Right lung (tissue), 5 donors: ENCODE measurements around the gene CORIN. TPM values are rescaled to one million over a fixed set of nuclear protein-coding genes. Genes with fewer than 3 reads are reported as not detected.
"Not testable (repeated sequence)": the region's sequence is repeated elsewhere in the genome, so short reads cannot be mapped to it uniquely, and the experiment has no call there.

ENCODE experiments used
- DNase-seq, 2 donors: peaks; one replicate each; pipeline ENCODE4 v3.0.0-alpha.2; 2013
- polyA plus RNA-seq, 5 donors: library from polyadenylated mRNA; unstranded; fragments of 120-200 nt; gene quantifications; one replicate each; pipeline versions ENCODE4 v1.2.1 to v1.2.3, GENCODE V29; 2013; ENCODE audit warnings: inconsistent platforms in 1 of 5, low replicate concordance in 1 of 5; ENCODE audit not compliant: insufficient read length in 5 of 5, insufficient read depth in 1 of 5

CORIN gene
- polyA plus RNA-seq, 5 donors: 2.9 to 5.4 (median 3.5) TPM

DNA sequence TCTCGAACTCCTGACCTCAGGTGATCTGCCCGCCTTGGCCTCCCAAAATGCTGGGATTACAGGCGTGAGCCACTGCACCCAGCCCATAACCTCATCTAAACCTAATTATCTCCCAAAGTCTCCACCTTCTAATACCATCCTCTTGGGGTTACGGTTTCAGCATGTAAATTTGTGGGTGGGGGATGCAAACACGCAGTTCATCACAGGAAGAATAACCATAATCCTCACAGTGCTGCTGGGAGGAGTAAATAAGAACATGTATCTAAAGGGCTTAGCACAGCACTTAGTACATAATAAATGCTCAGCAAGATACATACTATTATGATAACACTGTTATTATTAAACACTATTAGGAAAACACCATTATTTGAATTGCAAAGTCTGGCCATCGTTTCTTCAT is 116.4 kb downstream of the CORIN start:
- no peak for DNase-seq

DNA sequence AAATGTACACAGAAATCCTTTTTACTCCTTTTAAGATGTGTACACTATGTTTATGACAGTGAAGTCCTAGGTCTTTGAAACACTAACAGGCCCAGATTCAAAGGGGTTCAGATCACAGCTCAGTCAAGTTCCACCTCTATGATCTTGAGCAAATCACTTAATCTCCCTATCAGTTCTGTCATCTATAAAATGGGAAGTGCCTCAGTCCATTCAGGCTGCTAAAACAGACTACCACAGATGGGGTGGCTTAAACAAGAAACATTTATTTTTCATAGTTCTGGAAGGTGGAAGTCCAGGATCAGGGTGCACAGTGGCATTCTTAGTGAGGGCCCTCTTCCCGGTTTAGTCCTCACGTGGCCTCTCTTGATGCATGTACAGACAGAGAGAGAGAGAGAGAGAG is 117.1 kb downstream of the CORIN start:
- no peak for DNase-seq

DNA sequence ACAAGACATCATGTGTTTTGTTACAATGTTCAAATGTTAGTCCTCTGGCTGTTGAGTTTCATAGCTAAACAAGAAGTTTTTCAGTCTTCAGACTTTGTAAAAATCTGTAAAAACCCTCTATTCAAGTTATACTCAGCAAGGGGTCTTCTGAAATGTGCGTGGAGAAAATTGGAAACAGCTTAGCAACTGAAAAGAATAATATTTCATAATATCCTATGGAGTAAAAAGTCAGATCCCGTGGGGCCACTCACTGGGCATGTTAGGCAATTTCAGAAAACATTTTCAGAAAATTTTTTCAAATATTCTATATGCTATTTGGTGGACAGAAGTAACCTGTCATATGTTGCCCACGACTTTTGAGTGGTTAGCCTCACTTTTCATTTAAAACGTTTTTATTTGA is 118.3 kb downstream of the CORIN start:
- no peak for DNase-seq

DNA sequence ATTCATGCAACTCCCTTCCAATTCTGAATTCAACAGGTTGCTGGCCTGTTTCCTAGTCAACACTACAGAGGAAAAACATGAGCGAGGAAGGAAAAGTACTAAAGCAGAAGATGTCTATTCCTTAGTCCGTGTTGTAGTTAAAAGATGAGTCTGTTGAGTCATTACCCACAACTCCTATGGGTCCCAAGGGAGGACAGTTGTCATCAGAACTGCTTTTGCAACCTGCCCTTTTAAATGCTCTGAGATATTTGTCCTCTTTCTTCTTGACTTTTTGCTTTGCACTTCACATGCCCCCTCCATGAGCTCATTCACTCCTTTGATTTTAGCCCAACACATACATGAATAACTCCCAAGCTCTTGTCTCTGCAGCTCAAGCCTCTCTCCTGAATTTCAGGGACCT is 119.2 kb downstream of the CORIN start:
- DNase-seq: no peak

DNA sequence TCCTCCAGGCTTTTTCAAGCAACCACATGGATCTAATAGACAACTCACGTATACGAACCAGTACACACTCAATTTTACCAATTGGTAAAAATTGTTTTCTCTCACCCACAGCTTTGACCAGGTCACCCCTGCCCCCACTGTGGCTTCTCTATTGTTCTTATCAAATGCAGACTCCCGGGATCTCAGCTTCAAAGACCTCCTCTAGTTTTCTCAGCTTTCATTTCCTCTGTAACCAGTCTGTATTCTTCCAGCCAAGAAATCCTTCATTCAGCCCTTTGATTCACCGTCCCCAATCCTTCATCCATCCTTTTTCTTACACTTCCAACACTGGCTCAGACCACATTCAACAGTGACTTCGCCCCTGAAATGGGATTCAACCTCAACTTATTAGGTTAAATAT is 120.7 kb downstream of the CORIN start:
- DNase-seq: no peak

DNA sequence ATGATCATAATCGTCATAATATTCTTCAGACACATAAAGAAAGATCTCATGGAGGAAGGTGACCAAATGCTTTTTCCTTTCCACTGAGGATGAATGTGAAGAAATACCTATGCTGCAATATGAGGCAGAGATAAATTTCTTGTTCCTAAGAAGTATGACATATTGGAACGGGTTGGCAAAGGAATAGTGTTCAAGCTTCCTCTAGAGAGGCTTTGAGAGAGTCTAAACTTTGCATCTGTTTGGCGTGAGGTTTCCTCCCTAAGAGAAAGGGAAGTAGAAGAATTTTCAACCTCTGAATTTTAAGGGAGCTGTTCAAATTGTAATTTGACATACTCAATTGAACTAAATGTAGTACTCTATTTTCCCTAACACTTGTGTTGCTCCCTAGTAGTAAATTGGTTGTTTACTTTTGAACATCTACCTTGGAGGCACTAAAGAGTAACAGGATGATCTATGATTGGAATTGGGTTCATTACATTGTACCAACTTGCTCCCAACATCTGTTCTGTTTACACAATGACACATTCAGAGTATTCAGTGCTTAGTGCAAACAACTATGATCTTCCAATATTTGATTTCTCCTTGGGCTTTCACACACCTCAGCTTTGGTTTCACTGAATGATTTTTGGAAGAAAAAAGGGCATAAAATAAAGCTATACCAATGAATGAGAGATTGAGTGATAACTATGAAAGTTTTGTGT is 122.0 kb downstream of the CORIN start:
- no peak for DNase-seq

DNA sequence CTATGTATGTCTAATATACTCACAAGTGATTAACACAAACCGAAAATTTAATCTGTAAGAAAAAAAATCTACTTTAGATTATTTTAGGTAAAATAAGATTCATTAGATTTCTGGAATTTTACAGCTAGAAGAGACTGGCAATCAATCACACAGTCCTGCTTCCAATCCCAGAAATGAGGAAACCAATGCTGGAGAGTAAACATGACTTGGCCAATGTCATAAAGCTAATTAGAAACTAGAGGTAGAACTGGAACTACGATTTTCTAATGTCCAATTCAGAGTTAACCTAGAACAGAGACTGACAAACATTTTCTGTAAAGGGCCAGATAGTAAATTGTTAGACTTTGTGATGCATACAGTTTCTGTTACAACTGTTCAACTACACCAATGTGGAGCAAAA is 123.6 kb downstream of the CORIN start:
- no peak for DNase-seq

DNA sequence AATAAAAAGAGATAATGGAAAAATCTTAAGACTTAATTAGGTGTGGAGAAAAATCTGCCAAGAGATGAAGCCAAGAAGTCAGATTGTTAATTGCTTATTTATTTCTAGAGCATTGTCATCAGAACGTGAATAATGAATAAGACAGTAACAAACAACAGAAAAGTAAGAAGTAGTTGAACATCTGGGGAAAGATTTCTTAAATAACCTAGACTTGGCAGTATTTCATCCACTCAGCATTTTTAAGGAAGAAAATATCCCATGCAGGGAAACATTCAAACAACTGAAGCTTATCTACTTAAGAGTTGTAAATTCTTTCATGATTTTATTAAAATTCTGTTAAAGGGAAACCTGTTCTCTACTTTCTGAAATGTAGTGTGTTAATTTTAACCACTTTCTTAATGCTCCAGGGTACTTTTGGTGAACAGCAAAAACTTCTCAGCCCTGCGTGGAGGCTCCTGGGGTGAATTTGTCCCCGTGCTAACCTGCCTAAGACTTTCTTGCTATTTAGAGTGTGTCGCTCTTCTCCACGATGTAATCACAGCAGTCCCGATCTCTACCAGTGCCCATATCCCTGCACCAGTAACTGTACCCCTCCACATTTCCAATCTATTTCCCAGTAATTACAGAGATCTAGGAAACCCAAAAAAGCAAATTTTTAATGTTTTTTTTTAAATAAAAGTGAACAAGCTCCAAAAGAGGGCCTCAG is 124.6 kb downstream of the CORIN start:
- no peak for DNase-seq

DNA sequence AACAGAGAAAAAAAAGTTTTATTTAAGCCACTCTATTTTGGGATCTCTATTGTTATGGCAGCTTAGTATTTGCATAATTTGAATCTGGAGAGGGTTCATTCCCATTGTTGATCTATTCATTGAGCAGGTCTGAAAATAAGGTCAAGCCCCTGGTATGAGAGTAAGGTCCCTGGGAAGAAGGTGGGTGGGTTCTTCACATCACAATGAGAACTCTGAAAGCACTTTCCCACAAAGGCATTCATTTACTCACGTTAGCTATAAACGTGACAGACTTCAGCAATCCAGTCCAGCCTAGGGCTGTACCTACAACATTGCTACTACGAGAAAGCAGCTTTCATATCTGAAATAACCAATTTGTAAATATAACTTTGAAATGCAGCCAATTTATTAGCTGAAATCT is 126.2 kb downstream of the CORIN start:
- DNase-seq: no peak

DNA sequence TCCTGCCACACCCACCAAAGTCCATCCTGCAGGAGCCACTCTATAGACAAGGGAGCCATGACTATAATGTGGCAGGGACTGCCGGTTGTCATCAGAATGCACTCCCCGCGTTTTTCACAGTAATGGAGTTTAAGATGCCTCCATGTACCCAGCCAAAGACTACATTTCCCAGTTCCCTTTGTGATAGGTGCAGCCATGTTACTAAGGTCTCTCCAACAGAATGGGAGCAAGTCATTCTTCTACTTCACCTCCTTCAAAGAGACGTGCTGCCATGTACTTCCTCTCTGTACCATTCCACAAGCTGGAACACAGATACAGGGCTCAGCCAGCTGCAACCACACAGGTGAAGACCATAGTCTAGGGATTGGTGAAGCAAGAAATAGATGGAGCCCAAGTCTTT is 126.7 kb downstream of the CORIN start:
- no peak for DNase-seq

DNA sequence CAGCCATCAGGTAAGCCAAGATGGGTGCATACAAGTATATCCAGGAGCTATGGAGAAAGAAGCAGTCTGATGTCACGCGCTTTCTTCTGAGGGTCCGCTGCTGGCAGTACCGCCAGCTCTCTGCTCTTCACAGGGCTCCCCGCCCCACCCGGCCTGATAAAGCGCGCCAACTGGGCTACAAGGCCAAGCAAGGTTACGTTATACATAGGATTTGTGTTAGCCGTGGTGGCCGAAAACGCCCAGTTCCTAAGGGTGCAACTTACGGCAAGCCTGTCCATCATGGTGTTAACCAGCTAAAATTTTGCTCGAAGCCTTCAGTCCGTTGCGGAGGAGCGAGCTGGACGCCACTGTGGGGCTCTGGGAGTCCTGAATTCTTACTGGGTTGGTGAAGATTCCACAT is 131.5 kb downstream of the CORIN start:
- not testable (repeated sequence) for DNase-seq

DNA sequence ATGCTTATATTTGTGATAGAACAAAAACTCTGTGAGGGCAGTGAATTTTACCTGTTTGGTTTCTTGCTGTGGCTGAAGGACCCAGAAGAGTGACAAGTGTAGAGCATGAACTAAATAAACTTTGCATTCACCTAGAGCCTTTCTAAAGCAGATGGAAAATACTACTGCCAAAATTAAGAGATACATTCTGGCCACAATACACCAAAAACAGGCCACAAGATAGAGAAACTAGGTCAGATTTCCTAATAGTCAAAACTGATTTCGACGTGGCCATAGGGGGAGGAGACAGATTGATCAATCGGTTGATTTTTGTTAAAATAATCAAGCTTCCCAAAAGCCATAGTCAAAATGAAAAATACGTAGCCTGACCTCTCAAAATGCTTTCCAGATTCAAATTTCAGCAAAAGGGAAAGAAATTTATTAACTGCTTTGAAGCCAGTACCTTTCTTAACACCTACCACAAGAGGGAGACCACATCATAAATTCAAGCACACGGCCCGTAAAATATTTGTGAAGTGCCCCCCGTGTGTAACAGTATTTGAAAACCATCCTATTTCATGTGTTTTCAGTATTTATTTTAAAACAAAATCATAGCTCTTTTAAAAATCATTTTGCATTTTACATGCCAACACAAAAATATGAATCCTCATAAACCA is 132.4 kb downstream of the CORIN start:
- DNase-seq: no peak

DNA sequence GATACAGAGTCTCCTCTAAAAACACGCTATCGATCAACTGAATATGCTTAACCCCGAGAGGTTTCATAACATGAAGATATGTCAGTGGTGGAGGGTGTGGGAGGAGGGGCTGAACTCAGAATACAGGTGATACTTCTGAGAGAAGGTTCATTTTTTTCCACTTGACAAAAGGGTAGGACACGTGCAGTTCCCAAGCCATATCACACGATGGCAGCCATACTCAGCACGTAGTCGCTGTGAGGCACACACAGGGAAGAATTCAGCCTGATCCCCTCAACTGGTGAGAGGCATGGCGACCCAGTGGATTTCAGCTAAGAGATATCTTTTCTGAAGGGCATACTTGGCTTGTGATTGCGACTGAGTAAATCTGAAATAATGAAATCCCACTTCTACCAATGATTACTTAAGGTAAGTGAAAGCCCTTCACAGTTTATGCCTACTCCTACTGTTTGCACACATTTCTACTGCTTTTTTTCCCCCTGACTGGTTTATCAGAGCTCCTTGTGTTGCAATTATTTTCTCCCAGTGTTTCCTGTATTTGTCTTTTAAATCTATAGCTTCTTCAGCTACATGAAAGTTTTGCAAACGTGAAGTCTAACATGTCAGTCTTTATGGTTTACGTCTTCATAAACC is 133.1 kb downstream of the CORIN start:
- DNase-seq: peak in 1 of 2 donors; percentile 65

DNA sequence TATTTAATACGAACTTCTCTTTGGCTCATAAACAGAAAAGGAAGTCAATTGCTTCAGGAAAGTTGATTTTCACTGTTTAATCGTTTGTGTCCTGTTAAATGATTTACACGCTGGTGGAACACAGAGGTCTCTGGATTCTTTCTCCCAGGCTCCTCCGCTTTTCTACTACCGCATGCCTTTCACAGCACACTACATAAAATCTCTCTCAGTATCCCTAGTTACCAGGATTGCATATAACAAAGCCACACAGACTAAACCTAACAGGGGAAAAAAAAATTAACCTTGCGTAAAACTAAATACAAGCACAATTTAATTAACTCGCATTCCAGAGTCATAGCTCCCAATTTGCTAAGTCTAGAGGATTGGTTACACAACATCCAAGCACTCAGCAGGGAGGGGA is 133.9 kb downstream of the CORIN start:
- DNase-seq: no peak

DNA sequence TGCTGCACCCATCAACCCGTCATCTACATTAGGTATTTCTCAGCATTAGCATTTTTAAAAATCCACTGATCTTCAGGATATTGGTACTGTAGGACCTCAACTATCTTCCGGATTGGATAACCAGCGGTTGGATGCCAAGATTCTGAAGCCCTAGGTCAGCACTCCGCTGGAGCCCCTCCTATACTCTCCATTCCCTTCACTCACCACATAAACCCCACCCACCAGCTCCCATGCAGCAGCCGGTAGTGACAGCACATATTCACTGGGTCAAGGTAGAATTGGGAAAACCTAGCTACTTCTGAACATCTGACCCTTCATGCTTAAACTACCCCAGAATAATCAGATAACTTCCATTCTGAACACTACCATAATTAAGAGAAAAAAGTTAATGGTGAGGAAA is 134.9 kb downstream of the CORIN start:
- no peak for DNase-seq

DNA sequence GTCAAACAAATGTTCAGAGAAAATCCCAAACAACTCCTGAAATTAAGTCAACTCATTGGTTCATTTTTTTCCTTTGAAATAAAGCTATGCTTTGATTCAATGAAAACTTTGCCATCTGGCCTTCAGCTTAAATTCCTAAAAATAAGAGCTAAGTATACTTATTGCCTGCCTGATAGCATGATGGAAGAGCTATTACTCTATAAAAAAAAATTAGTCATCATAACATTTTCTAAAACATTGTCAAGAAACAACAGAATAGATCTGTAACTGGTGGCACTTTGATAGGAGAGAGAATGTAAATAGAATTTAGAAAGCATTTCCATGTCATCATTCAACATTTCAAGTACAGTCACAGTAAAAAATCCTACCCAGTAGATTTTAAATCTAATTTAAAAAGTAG is 136.6 kb downstream of the CORIN start:
- no peak for DNase-seq

DNA sequence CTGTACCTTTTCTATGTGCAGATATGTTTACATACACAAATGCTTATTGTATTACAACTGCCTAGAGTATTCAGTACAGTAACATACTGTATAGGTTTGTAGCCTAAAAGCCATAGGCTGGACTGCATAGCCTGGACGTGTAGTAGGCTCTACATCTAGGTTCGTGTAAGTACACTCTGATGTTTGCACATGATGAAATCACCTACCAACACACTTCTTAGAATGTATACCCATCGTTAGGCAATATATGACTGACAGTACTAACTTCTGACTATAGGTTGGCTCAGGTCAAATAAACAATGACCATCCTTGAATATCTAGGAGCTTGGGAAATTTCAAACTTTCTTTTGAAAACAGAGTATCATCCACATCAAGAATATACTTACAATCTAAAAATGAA is 139.0 kb downstream of the CORIN start:
- DNase-seq: no peak

DNA sequence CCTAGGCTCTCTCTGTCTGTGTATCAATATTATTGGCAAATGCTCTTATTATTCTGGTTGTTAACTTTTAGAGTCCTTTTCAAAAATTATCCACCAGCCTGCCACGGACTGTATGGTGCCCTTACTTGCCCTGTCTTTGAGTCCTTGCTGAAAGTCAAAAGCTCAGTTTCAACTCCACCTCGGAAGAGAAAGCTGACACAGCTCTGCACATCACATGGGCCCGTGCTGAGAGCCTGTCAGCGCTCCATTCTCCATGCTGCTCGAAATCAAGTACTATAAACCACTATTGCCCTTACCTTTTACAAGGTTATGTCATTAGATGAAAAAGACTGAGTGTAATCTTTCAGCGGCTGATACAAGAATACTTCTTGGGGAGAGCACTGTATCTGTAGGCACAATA is 141.0 kb downstream of the CORIN start:
- DNase-seq: no peak

DNA sequence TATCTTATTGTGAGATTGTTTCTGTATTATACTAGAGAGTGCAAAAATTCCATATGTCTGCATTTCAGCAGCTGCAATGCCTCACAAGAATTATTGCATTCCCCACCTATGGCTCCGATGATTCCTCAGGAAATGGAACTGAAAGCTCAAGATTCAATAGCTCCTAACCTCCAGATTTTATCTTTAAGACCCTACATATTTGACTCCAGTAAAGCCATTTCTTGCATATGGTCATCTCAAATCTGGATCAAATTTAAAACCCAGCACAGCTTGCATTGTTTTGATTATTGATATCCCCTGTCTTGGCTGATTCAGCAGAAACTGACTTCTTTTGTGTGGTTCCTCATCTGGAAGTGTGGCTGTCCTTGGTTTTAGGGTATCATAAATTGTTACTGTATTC is 142.6 kb downstream of the CORIN start:
- no peak for DNase-seq

DNA sequence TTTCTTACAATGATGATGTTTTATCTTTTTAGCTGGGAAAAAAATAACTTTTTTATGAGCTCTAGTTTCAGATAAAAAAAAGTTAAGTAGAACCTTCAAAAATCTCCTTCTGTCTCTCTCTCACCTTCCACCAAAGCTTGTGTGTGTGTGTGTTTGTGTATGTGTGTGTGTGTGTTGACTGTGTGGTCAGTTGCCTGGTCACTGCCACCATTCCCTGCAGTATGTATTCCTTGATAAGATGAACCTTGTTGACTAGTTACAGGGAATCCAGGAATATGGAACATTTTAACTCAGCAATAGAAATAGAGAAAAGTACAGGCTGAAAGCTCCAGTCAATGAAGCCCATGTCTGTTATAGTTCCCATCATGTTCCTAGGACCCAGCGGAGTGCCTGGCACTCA is 143.5 kb downstream of the CORIN start:
- DNase-seq: no peak

DNA sequence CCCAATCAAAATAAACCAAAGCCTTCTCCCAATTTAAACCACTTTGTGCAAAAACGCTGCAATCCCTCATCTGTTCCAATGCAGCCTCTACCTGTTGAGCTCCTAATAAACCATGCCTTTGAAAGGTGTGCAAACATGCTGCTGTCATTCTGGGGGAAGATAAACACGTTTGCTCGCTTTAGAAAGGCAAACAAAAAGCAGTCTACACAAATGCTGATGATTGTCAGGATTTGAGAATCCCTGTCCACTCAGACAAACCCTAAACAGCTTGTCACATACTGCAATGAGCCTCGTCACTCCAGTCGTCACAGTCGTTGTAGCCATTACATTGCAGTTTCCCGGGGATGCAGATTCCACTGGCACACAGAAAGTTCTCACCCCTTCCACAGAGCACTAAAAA is 145.2 kb downstream of the CORIN start:
- DNase-seq: no peak

DNA sequence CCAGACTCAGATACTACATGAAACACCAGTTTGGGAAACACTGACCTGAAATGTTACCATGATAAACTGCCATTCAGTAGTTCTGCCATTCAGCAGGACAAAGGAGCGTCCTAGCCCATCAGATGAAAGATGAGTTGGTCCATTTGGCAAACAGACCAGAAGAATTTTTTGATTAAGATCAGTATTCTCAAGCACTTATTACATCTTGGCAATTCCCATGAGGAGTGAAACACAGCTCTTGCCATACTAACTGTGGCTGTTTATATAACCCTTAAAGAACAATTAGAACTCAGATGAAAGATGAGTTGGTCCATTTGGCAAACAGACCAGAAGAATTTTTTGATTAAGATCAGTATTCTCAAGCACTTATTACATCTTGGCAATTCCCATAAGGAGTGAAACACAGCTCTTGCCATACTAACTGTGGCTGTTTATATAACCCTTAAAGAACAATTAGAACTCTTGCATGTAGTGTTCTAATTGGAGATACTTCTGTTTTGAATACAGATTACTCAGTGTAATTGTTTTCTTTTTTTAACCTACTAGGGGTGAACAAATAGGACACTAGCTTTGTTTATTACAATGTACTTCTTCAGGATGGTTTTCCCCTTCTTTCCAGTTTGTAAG is 146.0 kb downstream of the CORIN start:
- DNase-seq: not testable (repeated sequence)
